Vagina (tissue), 2 donors: ENCODE data around the gene NPM1.

Experiments used
- POLR2A ChIP-seq, 2 donors: fragments of 450-650 bp; IDR thresholded peaks; one replicate each; pipeline ENCODE4 v1.6.1; 2017; ENCODE audit warnings: antibody characterized with exemption in 2 of 2, mild to moderate bottlenecking in 2 of 2, moderate library complexity in 2 of 2
- POLR2AphosphoS5 ChIP-seq, 2 donors: sonication (generic); formaldehyde crosslinking; IDR thresholded peaks; one replicate each; pipeline ENCODE4 v1.9.0; 2017; ENCODE audit warnings: antibody characterized with exemption in 2 of 2, mild to moderate bottlenecking in 2 of 2, low read depth in 1 of 2; ENCODE audit not compliant: insufficient read depth in 1 of 2
- TF ChIP-seq, protein P1 (sequence below), 3 experiments: fragments of 450-650 bp in 2 of 3; fragments of 200-600 bp in 1 of 3; sonication (generic) in 1 of 3; IDR thresholded peaks; one replicate each; pipeline ENCODE4 v1.5.1; 2017 to 2019; ENCODE audit warnings: antibody characterized with exemption in 3 of 3, mild to moderate bottlenecking in 2 of 3, moderate library complexity in 2 of 3

DNA sequence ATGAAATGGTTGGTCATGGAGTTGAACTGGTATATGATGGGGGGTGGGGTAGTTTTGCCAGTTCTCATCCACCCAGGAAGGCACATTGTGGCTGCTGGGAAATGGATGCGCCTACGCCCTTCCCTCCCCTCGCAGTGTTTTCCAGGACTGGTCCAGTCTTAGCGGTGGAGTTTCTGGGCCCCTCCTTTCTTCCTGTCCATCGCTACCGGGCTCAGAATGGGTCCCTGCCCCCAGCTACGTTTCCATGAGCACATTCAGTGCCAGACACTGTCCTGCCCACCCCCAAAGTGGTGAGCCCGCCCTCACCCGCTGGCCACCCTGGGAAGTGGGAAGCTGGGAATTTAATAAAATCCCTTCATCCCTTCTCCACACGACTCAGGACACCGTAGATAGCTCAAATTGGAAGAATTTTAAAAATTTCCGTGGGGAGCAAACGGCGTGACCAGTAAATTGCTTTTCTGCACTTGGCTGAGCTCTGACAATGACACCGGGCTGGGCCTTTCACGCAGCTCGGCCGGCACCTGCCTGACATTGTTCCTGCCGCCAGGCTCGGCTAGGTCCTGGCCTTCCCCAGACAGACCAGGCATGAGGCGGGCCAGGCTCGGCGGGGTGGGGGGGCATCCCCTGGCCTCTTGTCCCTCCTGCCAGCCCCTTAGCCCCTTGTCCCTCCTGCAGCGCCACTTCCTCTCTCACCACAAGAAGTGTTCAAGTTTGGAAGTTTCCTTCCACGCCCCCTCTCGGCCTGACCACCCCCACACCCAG lies 35.4 kb downstream of the NPM1 start:
- TF ChIP-seq, protein P1, sequence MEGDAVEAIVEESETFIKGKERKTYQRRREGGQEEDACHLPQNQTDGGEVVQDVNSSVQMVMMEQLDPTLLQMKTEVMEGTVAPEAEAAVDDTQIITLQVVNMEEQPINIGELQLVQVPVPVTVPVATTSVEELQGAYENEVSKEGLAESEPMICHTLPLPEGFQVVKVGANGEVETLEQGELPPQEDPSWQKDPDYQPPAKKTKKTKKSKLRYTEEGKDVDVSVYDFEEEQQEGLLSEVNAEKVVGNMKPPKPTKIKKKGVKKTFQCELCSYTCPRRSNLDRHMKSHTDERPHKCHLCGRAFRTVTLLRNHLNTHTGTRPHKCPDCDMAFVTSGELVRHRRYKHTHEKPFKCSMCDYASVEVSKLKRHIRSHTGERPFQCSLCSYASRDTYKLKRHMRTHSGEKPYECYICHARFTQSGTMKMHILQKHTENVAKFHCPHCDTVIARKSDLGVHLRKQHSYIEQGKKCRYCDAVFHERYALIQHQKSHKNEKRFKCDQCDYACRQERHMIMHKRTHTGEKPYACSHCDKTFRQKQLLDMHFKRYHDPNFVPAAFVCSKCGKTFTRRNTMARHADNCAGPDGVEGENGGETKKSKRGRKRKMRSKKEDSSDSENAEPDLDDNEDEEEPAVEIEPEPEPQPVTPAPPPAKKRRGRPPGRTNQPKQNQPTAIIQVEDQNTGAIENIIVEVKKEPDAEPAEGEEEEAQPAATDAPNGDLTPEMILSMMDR (IDR thresholded peaks at IDR 0.05) = no peak
- TF ChIP-seq POLR2A (IDR thresholded peaks at IDR 0.05) (no peak), POLR2AphosphoS5 (IDR thresholded peaks at IDR 0.05; ENCODE audit: insufficient read depth in 1 of 2, low read depth in 1 of 2) (no peak)
